Breast epithelium (tissue), 4 donors: ENCODE results near the gene GPN3. TPM values are rescaled to one million over a fixed set of nuclear protein-coding genes. Genes with fewer than 3 reads are reported as not detected.
"Not testable (repeated sequence)": the region's sequence is repeated elsewhere in the genome, so short reads cannot be mapped to it uniquely, and the experiment has no call there.

ENCODE experiments used
- DNase-seq, 2 donors: peaks; one replicate each; pipeline ENCODE4 v3.0.0-alpha.2; 2019; ENCODE audit warnings: low spot score in 2 of 2
- H3K27ac ChIP-seq, 2 donors: fragments of 200-600 bp; sonication (generic) in 1 of 2; one replicate each; pipeline ENCODE4 v1.5.1; 2016 to 2019; ENCODE audit warnings: mild to moderate bottlenecking in 1 of 2
- H3K27me3 ChIP-seq, 2 donors: fragments of 200-600 bp; sonication (generic) in 1 of 2; one replicate each; pipeline versions ENCODE4 v1.5.1 to v1.6.0; 2017 to 2019; ENCODE audit warnings: control low read depth in 1 of 2, mild to moderate bottlenecking in 1 of 2
- H3K36me3 ChIP-seq: fragments of 200-600 bp; one replicate; pipeline ENCODE4 v1.5.1; 2019
- H3K4me1 ChIP-seq, 2 donors: fragments of 200-600 bp; sonication (generic); one replicate each; pipeline ENCODE4 v1.5.1; 2016 to 2019; ENCODE audit warnings: control low read depth in 1 of 2
- H3K4me3 ChIP-seq, 3 donors: fragments of 200-600 bp; sonication (generic); 1 replicate in 2 of 3; 2 replicates in 1 of 3; pipeline ENCODE4 v1.5.1; 2016 to 2019; ENCODE audit warnings: mild to moderate bottlenecking in 3 of 3, moderate library complexity in 2 of 3
- H3K9me3 ChIP-seq, 2 donors: fragments of 200-600 bp; sonication (generic) in 1 of 2; one replicate each; pipeline ENCODE4 v1.5.1; 2016 to 2019; ENCODE audit warnings: control low read depth in 1 of 2
- POLR2A ChIP-seq: fragments of 450-650 bp; IDR thresholded peaks from one replicate; pipeline ENCODE4 v1.6.1; 2016; ENCODE audit warnings: antibody characterized with exemption, mild to moderate bottlenecking, moderate library complexity
- POLR2AphosphoS5 ChIP-seq, 3 donors: sonication (generic); formaldehyde crosslinking; IDR thresholded peaks; one replicate each; pipeline ENCODE4 v1.6.1; 2017; ENCODE audit warnings: antibody characterized with exemption in 3 of 3
- intact Hi-C: fragments of 100-400 bp; cut with DNase I; formaldehyde crosslinking; loops from one replicate; pipeline ENCODE4 v1.15.1; 2023; ENCODE audit warnings: low total_unique reads
- total RNA-seq, 3 donors: library from RNA; depleted of rRNA; stranded (reverse); fragments of >200 nt; gene quantifications; one replicate each; pipeline ENCODE4 v1.1.0, GENCODE V29; 2016
- TF ChIP-seq, protein P1 (sequence below), 3 donors: fragments of 450-650 bp; IDR thresholded peaks; one replicate each; pipeline ENCODE4 v1.5.1; 2016 to 2017; ENCODE audit warnings: antibody characterized with exemption in 3 of 3, mild to moderate bottlenecking in 3 of 3, moderate library complexity in 3 of 3

The GPN3 gene
- total RNA-seq, 3 donors from 2014 or later = 19.8 to 31.0 (median 21.0) TPM

DNA sequence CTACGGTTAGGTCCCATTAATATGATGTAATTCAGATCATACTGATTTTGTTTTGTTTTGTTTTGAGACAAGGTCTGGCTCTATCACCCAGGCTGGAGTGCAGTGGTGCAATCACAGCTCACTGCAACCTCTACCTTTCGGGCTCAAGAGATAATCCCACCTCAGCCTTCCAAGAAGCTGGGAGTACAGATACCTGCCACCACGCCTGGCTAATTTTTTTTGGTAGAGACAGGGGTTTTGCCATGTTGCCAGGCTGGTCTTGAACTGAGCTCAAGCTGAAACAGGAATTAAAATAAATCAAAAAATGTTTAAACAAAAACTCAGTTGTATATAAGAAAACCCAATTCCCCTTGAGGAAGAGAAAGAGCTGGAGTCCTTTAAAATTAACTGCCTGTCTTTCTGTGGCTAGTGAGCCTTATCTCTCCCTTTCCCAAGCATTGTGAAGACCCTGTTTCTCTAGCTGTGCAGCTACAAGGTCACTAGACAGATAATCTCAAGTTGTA, 46.8 kb downstream of the GPN3 start:
- H3K36me3 ChIP-seq = no peaks in the 10 kb centered on the region
- intact Hi-C loops = no loop called here
- no peaks in the 10 kb centered on the region for H3K9me3 ChIP-seq
- TF ChIP-seq, protein P1, sequence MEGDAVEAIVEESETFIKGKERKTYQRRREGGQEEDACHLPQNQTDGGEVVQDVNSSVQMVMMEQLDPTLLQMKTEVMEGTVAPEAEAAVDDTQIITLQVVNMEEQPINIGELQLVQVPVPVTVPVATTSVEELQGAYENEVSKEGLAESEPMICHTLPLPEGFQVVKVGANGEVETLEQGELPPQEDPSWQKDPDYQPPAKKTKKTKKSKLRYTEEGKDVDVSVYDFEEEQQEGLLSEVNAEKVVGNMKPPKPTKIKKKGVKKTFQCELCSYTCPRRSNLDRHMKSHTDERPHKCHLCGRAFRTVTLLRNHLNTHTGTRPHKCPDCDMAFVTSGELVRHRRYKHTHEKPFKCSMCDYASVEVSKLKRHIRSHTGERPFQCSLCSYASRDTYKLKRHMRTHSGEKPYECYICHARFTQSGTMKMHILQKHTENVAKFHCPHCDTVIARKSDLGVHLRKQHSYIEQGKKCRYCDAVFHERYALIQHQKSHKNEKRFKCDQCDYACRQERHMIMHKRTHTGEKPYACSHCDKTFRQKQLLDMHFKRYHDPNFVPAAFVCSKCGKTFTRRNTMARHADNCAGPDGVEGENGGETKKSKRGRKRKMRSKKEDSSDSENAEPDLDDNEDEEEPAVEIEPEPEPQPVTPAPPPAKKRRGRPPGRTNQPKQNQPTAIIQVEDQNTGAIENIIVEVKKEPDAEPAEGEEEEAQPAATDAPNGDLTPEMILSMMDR (IDR thresholded peaks at IDR 0.05) = no peak
- no peak for TF ChIP-seq POLR2A
- no peak for TF ChIP-seq POLR2AphosphoS5 (IDR thresholded peaks at IDR 0.05)
- no peak for DNase-seq
- no peaks in the 10 kb centered on the region for H3K4me1 ChIP-seq
- no peaks in the 10 kb centered on the region for H3K27me3 ChIP-seq
- no peak overlapping the region for H3K27ac ChIP-seq
- H3K4me3 ChIP-seq = no peak overlapping the region

DNA sequence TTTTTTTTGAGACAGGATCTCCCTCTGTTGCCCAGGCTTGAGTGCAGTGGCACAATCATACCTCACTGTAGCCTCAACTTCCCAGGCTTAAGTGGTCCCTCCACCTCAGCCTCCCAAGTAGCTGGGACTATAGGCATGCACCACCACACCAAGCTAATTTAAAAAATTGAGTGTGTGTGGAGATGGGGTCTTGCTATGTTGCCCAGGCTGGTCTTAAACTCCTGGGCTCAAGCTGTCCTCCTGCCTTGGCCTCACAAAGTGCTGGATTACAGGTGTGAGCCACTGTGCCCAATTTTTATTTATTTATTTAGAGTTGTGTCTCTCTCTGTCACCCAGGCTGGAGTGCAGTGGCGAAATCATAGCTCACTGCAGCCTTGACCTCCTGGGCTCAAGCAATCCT, 47.4 kb downstream of the GPN3 start:
- H3K4me3 ChIP-seq, H3K4me1 ChIP-seq, H3K27me3 ChIP-seq, H3K9me3 ChIP-seq, intact Hi-C loops, H3K36me3 ChIP-seq, H3K27ac ChIP-seq, DNase-seq: not testable (repeated sequence)

DNA sequence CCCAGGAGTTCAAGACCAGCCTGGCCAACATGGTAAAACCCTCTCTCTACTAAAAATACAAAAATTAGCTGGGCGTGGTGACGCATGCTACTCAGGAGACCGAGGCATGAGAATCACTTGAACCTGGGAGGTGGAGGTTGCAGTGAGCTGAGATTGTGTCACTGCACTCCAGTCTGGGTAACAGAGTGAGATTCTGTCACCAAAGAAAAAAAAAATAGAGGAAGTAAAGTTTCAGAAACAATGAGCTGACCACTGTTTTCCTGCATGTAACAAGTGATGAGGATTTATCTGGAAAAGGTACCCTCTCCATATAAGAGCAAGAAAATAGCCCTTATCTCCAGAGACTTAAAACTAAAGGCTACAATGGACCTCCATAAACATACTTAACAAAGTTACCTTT, 50.9 kb downstream of the GPN3 start:
- H3K4me1 ChIP-seq, H3K4me3 ChIP-seq, H3K27me3 ChIP-seq, H3K36me3 ChIP-seq, DNase-seq, intact Hi-C loops, H3K9me3 ChIP-seq, H3K27ac ChIP-seq: not testable (repeated sequence)

DNA sequence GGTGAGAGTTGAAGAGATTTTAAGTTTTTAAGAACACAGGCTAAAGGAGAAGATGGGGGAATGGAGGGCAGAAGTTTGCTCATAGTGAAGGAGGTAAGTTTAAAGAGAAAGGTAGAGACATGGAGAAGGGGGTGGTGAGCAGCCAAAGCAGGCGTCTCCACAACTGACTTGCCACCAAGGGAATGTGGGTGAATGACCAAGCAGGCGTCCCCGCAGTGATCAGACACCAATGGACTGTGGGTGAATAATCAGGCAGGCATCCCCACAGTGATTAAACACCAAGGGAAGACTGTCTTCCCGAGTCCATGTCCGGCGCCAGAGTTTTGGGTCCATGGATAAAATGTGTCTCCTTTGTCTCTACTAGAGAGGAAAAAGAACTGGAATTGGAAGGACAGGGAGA, 58.0 kb downstream of the GPN3 start:
- intact Hi-C loops, H3K4me1 ChIP-seq, H3K9me3 ChIP-seq, H3K27ac ChIP-seq, DNase-seq, H3K36me3 ChIP-seq, H3K4me3 ChIP-seq, H3K27me3 ChIP-seq: not testable (repeated sequence)

DNA sequence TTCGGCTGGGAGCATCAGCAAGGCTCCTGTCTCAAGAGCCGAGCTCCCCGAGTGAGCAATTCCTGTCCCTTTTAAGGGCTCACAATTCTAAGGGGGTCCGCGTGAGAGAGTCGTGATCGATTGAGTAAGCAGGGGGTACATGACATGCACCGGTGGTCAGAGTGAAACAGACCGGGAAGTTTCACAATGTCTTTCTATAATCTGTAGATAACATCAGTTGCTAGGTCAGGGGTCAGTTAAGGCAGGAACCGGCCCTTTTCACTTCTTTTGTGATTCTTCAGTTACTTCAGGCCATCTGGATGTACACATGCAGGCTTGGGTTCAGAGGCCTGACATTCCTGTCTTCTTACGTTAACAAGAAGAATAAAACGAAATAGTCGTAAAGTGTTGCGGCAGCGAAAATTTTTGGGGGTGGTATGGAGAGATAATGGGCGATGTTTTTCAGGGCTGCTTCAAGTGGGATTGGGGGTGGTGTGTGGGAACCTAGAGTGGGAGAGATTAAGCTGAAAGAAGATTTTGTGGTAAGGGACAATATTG, 62.9 kb downstream of the GPN3 start:
- H3K4me1 ChIP-seq, H3K4me3 ChIP-seq, H3K36me3 ChIP-seq, DNase-seq, H3K27ac ChIP-seq, H3K9me3 ChIP-seq, intact Hi-C loops, H3K27me3 ChIP-seq: not testable (repeated sequence)

DNA sequence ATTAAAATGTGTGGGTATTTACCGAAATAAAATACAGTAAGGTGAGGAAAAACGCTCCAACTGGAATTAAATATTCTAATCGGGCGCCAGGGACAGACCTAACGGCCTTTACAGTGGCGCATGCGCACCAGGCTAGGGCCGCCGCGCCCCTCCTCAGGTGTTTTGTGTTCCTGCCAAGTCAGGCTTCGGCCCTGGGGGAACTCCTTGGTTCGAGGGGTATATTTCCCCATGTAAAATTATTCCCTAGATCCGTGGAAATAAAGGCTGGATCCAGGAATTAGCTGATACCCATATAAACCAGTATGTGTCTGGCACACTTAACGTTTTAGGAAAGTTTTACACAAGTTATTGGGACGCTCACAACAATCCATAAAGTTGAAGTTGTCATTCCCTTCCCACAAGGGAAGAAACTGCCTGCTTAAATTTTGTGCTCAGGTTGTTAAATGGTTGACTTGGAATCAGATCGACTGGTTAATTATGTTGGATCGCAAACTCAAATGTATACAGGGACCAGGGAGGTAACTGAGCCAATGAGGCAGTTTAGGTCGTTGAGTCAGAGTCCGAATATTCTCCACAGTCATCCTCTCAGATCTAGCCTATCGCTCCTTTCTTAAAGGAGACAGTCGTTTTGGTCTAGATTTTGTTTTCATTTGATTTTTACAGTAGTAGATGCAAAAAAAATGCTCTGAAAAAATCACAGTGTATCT, 63.9 kb downstream of the GPN3 start:
- intact Hi-C loops = no loop called here

More for the DNA sequence above, 63.9 kb downstream of the GPN3 start:
- peak; percentile 33 to 64 for DNase-seq
- peak overlapping the region; percentile 83 to 95 (median 95) for H3K4me3 ChIP-seq
- no peaks in the 10 kb centered on the region for H3K27me3 ChIP-seq
- no peaks in the 10 kb centered on the region for H3K36me3 ChIP-seq
- no peak for TF ChIP-seq POLR2AphosphoS5 (IDR thresholded peaks at IDR 0.05)
- TF ChIP-seq, protein P1 (IDR thresholded peaks at IDR 0.05) = peak in 1 of 3 donors; percentile 19
- TF ChIP-seq POLR2A = no peak
- H3K4me1 ChIP-seq = no peaks in the 10 kb centered on the region
- H3K27ac ChIP-seq = peak overlapping the region; percentile 92 to 94
- no peaks in the 10 kb centered on the region for H3K9me3 ChIP-seq
